Amniotic stem cell (primary cell): ENCODE measurements around the gene SREK1.
A peak's percentile ranks its signal among the peaks of the same experiment; 100 is the strongest.
"Not testable (repeated sequence)": the region's sequence is repeated elsewhere in the genome, so short reads cannot be mapped to it uniquely, and the experiment has no call there.

Source experiments
- DNase-seq: peaks from one replicate; lab custom pipeline; 2025; lab: John Stamatoyannopoulos, UW

The SREK1 gene, protein sequence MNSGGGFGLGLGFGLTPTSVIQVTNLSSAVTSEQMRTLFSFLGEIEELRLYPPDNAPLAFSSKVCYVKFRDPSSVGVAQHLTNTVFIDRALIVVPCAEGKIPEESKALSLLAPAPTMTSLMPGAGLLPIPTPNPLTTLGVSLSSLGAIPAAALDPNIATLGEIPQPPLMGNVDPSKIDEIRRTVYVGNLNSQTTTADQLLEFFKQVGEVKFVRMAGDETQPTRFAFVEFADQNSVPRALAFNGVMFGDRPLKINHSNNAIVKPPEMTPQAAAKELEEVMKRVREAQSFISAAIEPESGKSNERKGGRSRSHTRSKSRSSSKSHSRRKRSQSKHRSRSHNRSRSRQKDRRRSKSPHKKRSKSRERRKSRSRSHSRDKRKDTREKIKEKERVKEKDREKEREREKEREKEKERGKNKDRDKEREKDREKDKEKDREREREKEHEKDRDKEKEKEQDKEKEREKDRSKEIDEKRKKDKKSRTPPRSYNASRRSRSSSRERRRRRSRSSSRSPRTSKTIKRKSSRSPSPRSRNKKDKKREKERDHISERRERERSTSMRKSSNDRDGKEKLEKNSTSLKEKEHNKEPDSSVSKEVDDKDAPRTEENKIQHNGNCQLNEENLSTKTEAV

DNA sequence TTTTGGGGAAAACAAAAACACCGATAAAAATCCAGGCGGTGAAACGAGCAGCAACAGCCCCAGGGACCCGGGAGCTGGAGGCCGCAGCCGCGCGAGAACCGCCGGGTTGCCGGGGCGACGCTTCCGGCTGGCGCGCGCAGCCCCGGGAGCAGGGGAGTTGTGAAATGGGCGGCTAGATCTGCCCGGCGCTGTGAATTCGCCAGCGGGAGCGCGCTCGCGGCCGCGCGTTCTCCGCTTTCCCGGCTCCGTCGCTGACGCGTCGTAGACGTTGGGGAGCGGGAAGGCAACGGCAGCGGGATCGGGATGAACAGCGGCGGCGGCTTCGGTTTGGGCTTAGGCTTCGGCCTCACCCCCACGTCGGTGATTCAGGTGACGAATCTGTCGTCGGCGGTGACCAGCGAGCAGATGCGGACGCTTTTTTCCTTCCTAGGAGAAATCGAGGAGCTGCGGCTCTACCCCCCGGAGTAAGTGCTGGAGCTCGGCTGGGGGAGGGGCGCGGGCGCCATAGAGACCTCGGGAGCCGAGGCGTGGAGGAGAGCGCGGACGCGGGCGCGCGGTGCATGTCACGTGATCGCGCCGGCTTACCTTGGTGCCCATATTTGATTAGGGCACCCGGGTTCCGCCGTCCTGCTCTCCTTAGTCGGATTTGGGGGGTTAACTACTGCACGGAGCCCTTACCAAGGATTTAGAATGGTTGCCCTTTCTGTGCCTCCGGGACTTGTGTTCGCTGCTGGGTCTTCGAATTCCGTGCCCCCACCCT is at the start of gene SREK1:
TSS of gene SREK1 (plus strand) at position 227 of the 760 bp plus-strand sequence. CDS start at position 304, 77 bp downstream.
- DNase-seq, result peak; percentile 90

DNA sequence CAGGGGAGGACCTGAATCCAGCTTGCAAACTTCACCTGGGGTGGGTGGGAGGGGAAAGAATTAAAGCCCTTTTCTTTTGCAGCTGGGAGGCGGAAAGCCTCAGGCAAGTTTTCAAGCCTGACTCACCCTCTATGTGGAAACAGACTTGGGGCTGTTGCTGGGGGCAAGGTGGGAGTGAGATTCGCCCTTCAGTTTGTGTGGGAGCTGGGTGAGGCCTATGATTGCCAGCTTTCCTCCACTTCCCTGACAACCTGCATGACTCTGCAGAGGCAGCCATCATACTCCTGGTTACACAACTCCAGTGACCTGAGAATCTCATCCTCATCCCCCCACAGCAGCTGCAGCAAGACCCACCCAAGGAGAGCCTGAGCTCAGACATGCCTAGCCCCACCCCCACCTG is 43.2 kb upstream of the SREK1 start:
- DNase-seq, result no peak

DNA sequence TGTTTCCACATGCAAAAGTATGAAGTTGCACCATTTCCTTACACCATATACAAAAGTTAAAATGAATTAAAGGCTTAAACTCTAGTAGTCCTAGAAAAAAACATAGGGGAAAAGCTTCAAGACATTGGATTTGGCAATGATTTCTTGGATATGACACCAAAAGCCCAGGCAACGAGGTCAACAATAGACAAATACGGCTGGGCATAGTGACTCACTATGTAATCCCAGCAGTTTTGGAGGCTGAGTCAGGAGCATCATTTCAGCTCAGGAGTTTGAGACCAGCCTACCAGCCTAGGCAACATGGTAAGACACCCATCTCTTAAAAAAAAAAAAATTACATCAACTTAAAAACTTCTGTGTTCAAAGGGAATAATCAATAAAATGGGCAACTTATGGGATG is 30.9 kb upstream of the SREK1 start:
- no peak for DNase-seq

DNA sequence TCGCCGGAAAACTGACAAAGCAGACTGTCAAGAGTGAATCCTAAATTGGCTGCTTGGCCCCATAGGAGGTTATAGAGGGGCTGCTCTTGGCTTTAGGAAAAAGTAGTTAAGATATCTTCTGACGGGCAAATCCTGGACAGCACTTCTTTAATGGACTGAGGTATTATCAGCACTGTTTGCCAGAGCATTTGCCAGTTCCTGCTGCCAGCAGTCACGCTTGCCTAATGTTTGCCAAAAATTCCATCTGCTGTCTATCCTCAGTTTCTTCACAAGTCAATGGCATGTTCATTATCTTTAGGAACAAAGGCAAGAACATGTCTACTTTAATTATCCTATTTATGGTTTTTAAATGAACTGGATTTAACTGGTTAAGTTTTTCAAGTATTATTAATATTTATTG is 25.8 kb upstream of the SREK1 start:
- no peak for DNase-seq

DNA sequence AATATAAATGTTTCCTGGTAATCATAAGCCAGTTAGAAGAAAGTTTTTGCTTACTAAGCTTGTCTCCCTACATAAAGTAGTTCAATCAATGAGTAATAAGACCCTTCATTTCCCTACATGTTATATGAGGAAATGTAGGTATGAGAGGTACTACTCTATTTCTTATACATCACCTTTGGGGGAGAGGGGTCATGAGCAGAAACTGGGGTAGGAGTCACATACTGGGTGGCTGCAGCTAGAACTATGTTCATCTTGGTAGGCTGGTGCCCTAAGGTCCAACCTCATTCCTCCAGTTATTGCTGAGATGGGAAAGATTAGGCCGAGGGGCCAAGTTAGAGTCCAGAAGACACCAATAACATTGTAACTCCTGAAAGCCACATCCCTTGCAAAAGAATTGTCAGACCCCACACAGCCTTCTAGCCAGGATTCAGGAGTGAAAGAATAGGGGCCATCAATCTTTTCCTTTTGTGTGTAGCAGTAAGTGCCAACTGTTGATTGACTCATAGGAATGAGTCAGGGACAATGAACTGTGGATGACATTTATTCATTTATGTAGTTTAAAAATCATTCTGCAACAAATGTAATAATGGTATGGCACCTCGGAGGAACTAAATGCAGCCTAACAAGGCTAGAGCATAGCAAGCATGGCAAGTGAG is 21.6 kb upstream of the SREK1 start:
- DNase-seq, result no peak

DNA sequence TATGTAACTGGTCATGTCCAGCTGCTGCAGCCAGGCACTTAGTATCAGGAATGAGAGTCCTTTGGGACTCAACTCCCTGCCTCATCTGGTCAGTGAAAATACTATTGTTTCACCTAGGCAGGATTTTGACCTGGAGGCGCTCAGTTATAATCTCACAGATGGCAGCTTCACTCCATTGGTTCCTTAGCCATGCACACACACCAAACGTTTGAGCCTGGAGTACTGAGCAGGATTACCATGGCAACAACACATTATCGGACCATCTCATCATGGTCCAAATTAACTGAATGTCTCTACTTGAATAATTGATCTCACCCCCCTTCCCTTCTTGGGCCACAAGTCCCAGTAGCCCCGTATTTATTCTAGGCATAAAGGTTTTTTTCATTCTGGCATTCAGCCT is 15.0 kb upstream of the SREK1 start:
- no peak for DNase-seq

DNA sequence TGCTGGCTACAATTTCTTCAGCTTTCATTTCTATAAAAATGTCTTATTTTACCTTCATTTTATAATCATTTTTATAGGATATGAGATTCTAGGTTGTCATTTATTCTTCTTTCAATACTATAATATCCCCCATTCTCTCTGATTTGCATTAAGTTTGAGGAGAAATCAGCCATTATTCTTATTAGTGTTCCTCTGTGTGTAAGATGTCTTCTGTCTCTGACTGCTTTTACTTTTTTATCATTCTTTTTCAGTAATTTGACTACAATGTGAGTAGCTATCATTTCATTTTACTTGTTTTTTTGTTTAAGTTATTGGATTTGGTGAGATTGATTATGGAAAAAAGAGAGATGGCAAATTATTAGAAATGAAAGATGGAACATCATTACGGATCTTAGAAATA is 13.6 kb upstream of the SREK1 start:
- DNase-seq, result no peak

DNA sequence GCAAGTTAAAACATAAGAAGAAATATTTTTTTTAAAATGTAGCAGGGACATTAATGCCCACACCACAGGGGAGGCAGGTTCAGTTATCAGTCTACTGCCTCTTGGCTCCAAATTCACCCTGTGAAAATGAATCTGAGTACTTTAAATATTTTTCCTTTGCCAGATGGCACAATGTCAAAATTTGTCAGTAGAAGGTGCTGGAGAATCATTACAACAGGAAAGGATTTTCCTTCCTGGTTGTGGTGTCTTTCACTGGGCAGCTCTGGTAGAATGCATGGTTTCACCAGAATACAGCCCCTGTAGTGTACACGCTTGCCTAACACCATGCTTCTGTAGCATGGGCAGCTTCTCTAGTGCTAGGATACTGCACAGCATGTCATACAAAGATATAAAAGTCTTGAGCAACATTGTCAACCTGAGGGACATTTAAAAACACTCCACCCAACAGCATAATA is 9.7 kb upstream of the SREK1 start:
- no peak for DNase-seq

DNA sequence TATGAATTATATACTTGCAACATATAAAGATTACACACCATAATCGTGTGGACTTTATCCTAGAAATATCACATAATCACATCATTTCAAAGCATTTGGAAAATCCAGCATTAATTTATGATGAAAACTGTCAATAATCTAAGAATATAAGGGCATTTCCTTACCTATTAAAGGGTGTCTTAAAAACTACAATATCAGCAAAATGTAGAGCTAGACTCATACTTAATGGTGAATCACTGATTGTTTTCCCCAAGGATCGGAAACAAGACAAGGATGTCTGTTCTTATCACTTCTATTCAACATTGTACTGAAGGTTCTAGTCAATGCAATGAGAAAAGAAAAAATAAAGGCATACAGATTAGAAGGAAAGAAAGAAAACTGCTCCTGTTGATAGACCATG is 8.0 kb upstream of the SREK1 start:
- DNase-seq, result no peak

DNA sequence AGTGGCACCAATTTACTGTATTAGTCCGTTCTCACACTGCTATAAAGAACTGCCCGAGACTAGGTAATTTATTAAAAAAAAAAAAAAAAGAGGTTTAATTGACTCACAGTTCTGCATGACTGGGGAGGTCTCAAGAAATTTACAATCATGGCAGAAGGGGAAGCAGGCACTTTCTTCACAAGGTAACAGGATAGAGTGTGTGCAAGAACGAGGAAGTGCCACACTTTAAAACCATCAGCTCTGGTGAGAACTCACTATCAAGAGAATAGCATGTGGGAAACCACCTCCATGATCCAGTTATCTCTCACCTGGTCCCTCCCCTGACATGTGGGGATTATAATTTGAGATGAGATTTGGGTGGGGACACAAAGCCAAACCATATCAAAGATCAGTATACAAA is 7.2 kb upstream of the SREK1 start:
- DNase-seq, result not testable (repeated sequence)

DNA sequence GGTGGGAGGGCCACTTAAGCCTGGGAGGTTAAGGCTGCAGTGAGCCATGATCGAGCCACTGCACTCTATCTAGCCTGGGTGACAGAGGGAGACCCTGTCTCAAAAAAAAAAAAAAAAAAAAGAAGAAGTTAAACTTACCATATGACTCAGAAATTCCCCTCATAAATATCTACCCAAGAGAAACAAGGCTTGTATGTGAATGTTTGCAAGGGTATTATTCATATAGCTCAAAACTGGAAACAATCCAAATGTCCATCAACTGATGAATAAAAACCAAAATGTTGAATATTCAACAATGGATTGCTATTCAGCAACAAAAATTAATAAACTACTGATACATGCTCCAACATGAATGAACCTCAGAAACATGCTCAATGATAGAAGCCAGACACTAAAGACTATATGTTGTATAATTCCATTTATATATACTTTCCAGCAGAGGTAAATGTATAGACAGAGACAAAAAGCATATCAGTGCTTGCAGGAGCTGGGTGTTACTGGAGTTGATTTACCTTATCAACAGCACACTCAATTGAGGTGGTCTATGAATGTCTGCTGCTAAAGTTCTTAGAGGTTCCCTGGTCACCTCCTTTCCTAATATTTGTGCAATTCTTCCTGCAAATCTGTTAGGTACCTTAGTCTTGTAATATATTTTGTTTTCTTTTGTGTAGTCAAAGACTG is 5.3 kb upstream of the SREK1 start:
- no peak for DNase-seq

DNA sequence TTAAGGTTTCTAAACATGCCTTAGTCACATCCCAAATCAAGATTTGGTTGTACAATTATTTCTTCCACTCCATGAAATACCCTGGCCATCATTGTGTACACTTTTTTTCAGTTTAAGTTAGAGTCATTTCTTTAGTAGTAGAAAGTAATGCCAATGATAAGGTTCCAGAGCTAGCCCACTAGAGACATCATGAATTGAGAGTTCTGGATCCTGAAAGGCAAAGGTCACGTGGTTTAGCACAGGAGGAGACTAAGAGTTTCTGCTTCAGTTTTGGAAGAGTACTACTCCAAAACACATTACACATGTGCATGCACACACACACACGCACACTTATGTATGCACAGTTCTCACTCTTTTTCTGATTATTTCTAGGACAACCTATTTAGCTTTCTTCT is 4.8 kb upstream of the SREK1 start:
- no peak for DNase-seq

DNA sequence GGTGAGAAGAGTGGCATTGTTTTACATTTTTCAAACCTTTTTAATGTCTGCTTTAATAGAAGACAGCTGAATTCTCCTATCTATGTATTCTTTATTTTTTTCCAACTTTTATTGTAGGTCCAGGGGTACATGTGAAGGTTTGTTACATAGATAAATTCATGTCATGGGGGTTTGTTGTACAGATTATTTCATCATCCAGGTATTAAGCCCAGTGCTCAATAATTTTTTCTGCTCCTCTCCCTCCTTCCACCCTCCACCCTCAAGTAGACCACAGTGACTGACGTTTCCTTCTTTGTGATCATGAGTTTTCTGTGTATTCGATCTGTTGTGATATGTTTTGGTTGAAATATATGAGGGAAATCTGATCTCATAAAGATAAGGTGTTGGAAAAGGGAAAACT is 1.7 kb upstream of the SREK1 start:
- no peak for DNase-seq

DNA sequence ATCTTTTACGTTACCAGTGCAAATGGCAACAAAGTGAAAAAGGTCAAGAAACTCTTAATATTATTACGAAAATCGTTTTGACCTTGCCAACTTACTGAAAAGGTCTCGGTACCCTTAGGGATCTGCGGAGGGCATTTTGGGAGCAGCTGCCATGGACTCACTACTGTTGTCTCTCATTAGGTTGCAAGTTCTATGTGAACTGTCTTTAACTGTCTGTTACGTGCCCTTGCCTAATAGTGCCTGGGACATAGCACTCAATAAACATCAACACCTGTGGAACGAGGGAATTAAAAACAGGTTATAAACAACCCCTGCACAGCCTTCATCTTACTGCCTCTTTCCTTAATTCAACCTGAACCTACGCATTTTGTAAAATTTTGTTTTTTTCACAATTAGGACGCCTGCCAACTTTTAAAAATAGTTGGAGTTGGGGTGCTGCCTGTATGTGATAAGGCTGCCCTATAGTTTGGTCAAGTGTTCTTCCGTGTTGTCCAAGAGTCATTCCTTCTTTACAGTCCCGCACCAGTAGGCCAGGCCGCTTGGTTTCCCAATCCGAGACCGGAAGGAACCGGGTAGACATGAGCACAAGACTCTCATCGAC is 527 bp upstream of the SREK1 start:
- no peak for DNase-seq

DNA sequence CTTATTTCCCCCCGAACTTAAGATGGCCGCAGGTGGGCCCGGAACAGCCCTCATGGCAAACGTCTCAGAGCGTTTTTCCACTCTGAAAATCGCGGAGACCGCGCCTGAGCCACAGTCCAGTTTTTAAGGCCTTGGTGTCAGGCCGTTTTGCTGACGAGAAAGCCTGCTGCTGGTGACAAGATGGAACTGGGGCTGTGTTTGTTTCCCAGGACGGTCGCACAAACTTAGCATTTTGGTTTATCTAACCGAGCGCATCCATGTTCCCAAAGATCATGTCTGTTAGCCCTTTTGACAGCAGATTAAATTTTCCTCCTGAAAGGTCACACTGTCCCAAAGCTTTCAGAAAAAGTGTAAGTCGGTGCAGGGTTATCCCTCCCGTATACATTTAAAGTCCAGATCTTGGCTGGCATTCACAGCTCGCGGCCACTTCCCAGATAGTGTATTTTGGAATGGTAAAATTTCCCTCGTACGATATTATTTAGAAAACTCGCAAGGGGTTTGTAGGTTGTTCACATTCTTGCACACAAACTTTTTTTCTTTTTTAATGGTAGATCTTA is 812 bp downstream of the SREK1 start:
- peak; percentile 41 for DNase-seq

DNA sequence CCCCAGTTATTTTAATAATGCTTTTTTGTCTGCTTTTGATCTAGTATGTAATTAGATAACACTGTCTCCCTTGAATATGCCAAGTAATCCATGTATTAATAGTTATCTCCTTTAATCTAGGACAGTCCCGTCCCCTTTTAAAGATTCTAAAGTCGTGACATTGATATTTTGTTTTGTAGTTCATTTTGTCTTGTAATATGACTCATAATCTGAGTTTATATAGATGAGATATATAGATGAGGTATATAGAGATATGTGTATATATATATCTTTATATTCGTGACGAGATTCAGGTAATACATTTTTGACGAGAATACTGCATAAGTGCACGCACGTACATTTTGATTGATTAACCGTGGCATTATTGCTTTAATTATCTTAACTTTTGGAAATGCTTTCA is 1.6 kb downstream of the SREK1 start:
- no peak for DNase-seq

DNA sequence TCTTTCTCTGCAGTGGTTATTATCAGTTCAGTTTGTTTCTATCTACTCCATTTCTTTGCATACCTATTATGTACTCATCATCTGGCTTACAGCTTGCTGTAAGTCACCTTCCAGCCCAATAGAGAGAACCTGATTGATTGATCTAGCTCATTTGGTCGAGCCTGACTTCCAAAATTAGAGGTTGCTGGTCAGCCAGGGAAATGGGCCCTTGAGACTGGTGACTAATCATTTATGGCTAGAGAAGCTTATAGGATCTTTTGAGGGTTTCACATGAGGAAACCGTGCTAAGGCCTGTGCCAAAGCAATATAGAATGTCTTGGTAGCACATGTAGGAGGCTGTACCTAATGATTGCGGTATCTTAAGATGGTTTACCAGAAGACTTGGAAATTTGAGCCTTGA is 5.8 kb downstream of the SREK1 start:
- DNase-seq, result no peak

DNA sequence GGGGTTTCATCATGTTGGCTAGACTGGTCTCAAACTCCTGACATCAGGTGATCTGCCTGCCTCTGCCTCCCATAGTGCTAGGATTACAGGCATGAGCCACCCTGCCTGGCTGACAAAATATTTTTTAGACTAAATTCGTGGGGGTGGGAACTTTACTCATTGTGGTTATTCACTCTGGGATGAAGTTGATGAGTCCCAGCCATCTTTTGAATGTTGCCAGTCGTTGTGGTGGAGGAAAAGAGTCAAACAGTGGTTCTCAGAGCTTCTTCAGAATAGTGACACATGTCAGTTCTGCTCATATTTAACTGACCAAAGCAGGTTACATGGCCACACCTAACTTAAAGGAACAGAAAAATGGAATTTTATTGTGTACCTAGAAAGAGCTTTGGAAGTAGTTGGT is 6.9 kb downstream of the SREK1 start:
- no peak for DNase-seq

DNA sequence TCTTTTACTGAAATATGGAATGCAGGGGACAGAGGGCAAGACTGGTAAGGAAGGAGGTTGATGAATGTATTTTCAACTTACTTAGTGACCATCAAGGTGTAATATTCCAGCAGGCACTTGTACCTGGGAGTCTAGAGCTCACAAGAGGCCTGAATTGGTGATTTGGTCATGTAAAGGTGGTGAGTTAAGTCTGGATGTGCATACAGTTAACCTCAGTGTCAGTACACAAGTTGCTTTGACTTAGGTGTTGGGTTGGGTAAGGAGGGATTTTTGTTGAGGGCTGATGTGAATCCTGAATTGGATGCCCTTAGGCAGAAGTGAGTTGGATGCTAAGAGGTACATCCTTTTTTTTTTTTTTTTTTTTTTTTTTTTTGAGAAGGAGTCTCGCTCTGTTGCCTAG is 7.4 kb downstream of the SREK1 start:
- DNase-seq, result no peak

DNA sequence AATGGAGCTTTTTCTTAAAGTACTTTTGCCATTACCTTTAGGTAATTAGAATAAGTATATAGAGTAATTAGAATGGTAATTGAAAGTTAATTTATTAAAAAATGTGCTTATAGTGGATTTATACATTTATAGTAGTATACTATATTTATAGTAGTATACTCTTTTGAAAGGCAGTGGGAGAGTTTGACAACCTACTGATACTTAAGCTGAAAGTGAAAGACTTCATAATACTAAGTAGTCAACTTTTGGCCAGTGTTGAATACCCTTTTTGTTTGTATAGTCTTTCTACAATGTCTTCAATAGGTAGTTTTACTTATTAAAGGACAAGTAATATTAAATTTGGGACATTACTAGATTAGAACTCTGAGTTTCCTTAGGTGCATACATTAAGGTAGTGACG is 12.9 kb downstream of the SREK1 start:
- DNase-seq, result no peak

DNA sequence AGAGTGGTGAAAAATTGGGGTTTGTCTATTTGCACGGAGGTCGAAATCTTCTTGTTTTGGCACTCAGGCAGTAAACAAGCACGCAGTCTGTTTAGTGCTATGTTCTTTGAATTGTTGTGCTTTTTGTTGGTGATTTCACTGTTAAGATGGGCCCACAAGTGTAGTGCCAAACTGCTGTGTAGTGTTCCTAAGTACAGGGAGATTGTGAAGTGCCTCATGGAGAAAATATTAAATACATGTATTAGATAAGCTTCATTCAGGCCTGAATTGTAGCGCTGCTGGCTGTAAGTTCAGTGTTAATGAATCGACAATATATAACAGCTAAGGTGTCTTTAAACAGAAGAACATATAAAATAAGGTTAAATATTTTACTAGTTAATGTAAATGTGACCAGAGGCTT is 17.3 kb downstream of the SREK1 start:
- no peak for DNase-seq
